Prostate gland (tissue), 2 donors: ENCODE measurements around the gene PDF. TPM values are rescaled to one million over a fixed set of nuclear protein-coding genes. Genes with fewer than 3 reads are reported as not detected.
"Not testable (repeated sequence)": the region's sequence is repeated elsewhere in the genome, so short reads cannot be mapped to it uniquely, and the experiment has no call there.

Source experiments
- DNase-seq: peaks from one replicate; pipeline ENCODE4 v3.0.0-alpha.2; 2019; ENCODE audit warnings: low spot score
- H3K27ac ChIP-seq, 2 donors: fragments of 200-600 bp; sonication (generic); 2 replicates each; pipeline ENCODE4 v1.5.1; 2017 to 2019
- H3K27me3 ChIP-seq: fragments of 200-600 bp; sonication (generic); replicated peaks from 2 replicates; pipeline ENCODE4 v1.5.1; 2019; ENCODE audit not compliant: insufficient read depth
- H3K36me3 ChIP-seq, 2 donors: fragments of 200-600 bp; sonication (generic); 1 replicate in 1 of 2; 2 replicates in 1 of 2; pipeline versions ENCODE4 v1.5.1 to v1.8.1; 2017 to 2019
- H3K4me1 ChIP-seq: fragments of 200-600 bp; sonication (generic); replicated peaks from 2 replicates; pipeline ENCODE4 v1.5.1; 2019
- H3K4me3 ChIP-seq, 2 donors: fragments of 200-600 bp; sonication (generic); 2 replicates each; pipeline ENCODE4 v1.5.1; 2017 to 2019
- H3K9me3 ChIP-seq: fragments of 200-600 bp; sonication (generic); 2 replicates; pipeline ENCODE4 v1.5.1; 2017
- POLR2A ChIP-seq: fragments of 450-650 bp; IDR thresholded peaks from one replicate; pipeline ENCODE4 v1.6.1; 2016; ENCODE audit warnings: antibody characterized with exemption, mild to moderate bottlenecking
- POLR2AphosphoS5 ChIP-seq: sonication (generic); formaldehyde crosslinking; IDR thresholded peaks from one replicate; pipeline ENCODE4 v1.6.1; 2017; ENCODE audit warnings: antibody characterized with exemption
- WGBS: methylation state at CpG from one replicate; pipeline ENCODE4 v1.1.5; 2018; 5-methylcytosine and 5-hydroxymethylcytosine counted together
- intact Hi-C: fragments of 100-400 bp; cut with DNase I; formaldehyde crosslinking; loops from one replicate; pipeline ENCODE4 v1.14.2; 2022
- total RNA-seq, 2 donors: library from RNA; depleted of rRNA; stranded (reverse); fragments of >200 nt; gene quantifications; one replicate each; pipeline ENCODE4 v1.1.0, GENCODE V29; 2016
- TF ChIP-seq, protein P1 (sequence below), 4 experiments: fragments of 200-600 bp in 2 of 4; fragments of 450-650 bp in 2 of 4; sonication (generic) in 2 of 4; IDR thresholded peaks; 1 replicate in 3 of 4; 2 replicates in 1 of 4; pipeline ENCODE4 v1.5.1; 2016 to 2019; ENCODE audit warnings: antibody characterized with exemption in 4 of 4, mild to moderate bottlenecking in 2 of 4, moderate library complexity in 2 of 4

The PDF gene
- total RNA-seq, 2 donors from 2014 or later: 40.7 to 42.9 TPM

DNA sequence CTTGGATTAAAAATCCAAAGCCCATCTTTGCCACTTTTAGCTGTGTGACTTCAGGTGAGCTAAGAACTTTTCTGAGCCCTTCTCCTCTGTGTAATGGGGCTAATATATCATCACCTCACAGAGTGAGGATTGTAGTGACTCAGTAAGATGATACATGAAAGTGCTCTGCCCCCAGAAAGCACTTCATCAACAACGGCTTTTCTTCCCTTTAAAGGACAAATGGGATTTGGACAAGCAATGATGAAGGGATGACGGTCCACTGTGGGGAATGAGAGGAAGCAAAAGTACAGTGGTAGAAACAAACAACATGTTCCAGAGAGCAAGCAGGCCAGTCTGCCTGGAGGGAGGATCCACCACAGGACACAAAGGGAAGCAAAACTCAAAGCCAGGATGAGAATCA, 35.5 kb upstream of the PDF start:
- no peaks in the 10 kb centered on the region for H3K9me3 ChIP-seq
- no peak for TF ChIP-seq POLR2AphosphoS5
- TF ChIP-seq, protein P1, sequence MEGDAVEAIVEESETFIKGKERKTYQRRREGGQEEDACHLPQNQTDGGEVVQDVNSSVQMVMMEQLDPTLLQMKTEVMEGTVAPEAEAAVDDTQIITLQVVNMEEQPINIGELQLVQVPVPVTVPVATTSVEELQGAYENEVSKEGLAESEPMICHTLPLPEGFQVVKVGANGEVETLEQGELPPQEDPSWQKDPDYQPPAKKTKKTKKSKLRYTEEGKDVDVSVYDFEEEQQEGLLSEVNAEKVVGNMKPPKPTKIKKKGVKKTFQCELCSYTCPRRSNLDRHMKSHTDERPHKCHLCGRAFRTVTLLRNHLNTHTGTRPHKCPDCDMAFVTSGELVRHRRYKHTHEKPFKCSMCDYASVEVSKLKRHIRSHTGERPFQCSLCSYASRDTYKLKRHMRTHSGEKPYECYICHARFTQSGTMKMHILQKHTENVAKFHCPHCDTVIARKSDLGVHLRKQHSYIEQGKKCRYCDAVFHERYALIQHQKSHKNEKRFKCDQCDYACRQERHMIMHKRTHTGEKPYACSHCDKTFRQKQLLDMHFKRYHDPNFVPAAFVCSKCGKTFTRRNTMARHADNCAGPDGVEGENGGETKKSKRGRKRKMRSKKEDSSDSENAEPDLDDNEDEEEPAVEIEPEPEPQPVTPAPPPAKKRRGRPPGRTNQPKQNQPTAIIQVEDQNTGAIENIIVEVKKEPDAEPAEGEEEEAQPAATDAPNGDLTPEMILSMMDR (IDR thresholded peaks at IDR 0.05): no peak
- TF ChIP-seq POLR2A: no peak
- no peaks in the 10 kb centered on the region for H3K4me1 ChIP-seq
- no peak for DNase-seq
- peaks cover 0 to 10% of the 10 kb centered on the region in 2 donors for H3K36me3 ChIP-seq
- intact Hi-C loops: no loop called here
- no peak overlapping the region for H3K4me3 ChIP-seq
- no peak overlapping the region for H3K27ac ChIP-seq
- WGBS: 89% methylated on average over 2 of the region's 2 CpGs
- no peaks in the 10 kb centered on the region for H3K27me3 ChIP-seq

DNA sequence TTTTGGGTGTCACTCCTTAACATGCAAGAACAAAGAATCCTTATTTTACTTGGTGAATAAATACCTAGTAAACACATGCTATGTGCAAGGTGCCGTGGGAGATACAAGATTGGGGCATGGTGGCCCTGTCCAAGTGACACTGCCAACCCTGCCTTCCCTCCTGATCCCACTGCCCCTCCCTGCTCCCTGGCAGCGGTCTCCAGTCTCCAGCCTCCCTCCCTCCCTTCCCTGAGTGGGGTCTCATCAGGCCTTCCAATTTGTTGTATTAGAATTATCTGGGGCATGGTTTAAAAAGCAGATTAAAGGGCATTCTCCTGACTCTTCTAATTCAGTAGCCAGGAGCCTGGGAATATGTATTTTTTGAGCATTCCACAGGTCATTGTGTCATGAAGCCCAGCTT, 33.7 kb upstream of the PDF start:
- WGBS: 88% methylated on average over 2 of the region's 2 CpGs
- H3K4me1 ChIP-seq: no peaks in the 10 kb centered on the region
- TF ChIP-seq, protein P1 (IDR thresholded peaks at IDR 0.05): no peak
- TF ChIP-seq POLR2AphosphoS5 (no peak), POLR2A (no peak)
- DNase-seq: no peak
- no peak overlapping the region for H3K4me3 ChIP-seq
- H3K36me3 ChIP-seq: peaks cover 0 to 10% of the 10 kb centered on the region in 2 donors
- H3K27me3 ChIP-seq: no peaks in the 10 kb centered on the region
- H3K9me3 ChIP-seq: no peaks in the 10 kb centered on the region
- H3K27ac ChIP-seq: no peak overlapping the region
- intact Hi-C loops: no loop called here

DNA sequence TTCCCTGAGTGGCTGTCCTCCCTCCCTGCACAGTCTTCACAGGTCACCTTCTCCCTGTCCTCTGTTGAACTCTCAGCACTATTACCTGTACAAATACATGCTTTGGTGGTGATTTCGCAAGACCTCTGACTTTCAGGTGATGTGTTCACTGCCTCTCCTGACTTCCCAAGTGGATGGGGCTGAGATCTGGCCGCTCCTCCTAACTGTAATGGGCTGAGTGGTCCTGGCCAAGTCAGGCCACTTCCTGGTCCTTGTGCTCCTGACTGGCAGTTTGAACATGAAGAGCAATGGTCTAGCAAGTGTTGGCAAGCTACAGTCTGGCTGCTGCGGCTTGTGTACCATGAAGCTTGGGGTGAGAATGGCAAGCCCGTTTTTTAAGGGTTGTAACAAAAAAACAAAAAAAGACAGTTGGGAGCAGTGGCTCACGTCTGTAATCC, 32.9 kb upstream of the PDF start:
- Histone ChIP-seq H3K4me1 (no peaks in the 10 kb centered on the region), H3K4me3 (no peak overlapping the region), H3K9me3 (no peaks in the 10 kb centered on the region), H3K36me3 (peaks cover 0 to 8% of the 10 kb centered on the region in 2 donors), H3K27ac (no peak overlapping the region), H3K27me3 (no peaks in the 10 kb centered on the region)
- 82% methylated on average over 5 of the region's 5 CpGs for WGBS
- intact Hi-C loops: no loop called here
- TF ChIP-seq POLR2A (no peak), POLR2AphosphoS5 (no peak)
- TF ChIP-seq, protein P1 (IDR thresholded peaks at IDR 0.05): no peak
- DNase-seq: no peak

DNA sequence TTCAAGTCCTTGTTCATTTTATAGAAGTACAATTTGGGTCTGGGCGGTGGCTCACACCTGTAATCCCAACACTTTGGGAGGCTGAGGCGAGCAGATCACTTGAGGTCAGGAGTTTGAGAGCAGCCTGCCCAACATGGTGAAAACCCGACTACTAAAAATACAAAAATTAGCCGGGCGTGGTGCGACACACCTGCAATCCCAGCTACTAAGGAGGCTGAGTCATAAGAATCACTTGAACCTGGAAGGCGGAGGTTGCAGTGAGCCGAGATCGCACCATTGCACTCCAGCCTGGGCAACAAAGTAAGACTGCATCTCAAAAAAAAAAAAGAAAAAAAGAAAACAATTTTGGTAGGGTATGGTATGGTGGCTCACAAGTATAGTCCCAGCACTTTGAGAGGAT, 29.7 kb upstream of the PDF start:
- intact Hi-C loops, H3K27ac ChIP-seq, H3K4me1 ChIP-seq: not testable (repeated sequence)

DNA sequence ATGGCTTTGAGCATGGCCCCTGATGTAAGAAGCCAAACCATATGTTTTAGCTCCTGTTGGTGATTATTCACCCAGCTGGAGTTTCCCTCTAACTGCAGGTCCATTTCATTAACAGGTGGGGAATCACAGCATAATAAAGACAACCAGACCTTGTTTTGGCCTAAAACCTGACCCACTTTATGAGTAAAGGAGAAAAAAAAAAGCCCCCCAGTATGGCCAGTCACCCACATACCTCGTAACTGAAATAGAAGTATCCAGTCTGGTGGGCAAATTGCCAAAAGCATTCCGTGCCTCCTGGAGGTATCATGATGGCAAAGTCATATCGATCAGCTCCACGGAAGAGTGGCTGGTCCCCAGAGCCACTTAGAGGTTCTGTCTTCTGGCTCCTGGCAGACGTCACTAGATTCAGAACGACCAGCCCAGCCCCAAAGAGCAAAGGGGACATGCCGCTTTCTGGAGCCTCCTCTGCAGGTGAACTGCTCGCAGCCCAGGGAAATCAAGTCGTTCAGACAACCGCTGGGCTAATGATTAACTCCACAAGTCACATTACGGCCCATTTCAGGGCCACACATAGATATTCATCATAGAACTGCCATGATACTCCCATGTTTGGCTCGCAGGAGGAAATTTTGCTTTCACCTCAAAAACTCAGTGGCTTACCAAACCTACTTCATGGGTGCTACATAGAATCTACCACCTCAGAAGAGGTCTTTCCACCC, 21.1 kb upstream of the PDF start, which contains the start of gene TMED6:
TMED6 (minus strand) TSS at position 478 of the 719 bp plus-strand sequence; CDS start at position 445, 33 bp downstream.
- Histone ChIP-seq H3K9me3 (no peaks in the 10 kb centered on the region), H3K27me3 (no peaks in the 10 kb centered on the region), H3K27ac (no peak within 1 kb of the TSS), H3K4me1 (no peaks in the 10 kb centered on the region), H3K36me3 (peaks cover 0 to 4% of the 10 kb centered on the region in 2 donors), H3K4me3 (no peak within 1 kb of the TSS)
- 63% methylated on average over 12 of the region's 12 CpGs for WGBS
- no peak for DNase-seq
- TF ChIP-seq POLR2A (no peak), POLR2AphosphoS5 (no peak)
- TF ChIP-seq, protein P1 (IDR thresholded peaks at IDR 0.05): no peak
- intact Hi-C loops: no loop called here

More for the DNA sequence above, 29.7 kb upstream of the PDF start:
- H3K9me3 ChIP-seq, DNase-seq, H3K27me3 ChIP-seq, H3K36me3 ChIP-seq, H3K4me3 ChIP-seq: not testable (repeated sequence)
- WGBS: 95% methylated on average over 9 of the region's 9 CpGs
